ENCODE data around the gene STPG2. TPM values are rescaled to one million over a fixed set of nuclear protein-coding genes. Genes with fewer than 3 reads are reported as not detected.

Gene STPG2
- total and polyA plus RNA-seq, 2 of the 8 experiments (the other 6 are each of a cell fraction or from before 2014, with no cell fraction given): 0.03 TPM; not detected in 1

DNA sequence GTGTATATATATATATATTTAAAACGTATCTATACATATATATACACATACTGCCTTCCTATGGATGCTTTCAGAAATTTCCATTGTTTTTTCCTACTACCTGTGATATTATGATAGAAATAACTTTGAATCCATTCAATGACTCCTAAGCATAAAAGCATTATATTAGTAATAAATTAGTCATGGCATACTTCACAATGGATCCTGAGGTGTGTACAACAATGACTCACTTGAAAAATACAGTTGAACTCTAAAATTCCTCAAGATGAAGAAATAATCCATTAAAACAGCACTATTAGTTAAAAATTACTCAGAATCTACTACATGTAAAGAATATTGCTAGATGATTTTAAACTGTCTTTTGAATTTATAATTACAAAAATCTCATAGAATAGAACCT is 201.1 kb downstream of the STPG2 start:
- Histone ChIP-seq H4K20me1 (replicated peaks in 1 of 2; ENCODE audit: control insufficient read depth in 1 of 2, insufficient read depth in 2 of 2, low read length in 2 of 2) (no peaks in the 10 kb centered on the region), H3K9ac (replicated peaks in 1 of 4; ENCODE audit: extremely low read depth in 1 of 4, low read depth in 3 of 4, low read length in 3 of 4) (no peak overlapping the region), H4K5ac (ENCODE audit: insufficient read length, low read depth, low read length) (no peak overlapping the region), H3K56ac (replicated peaks; ENCODE audit: insufficient read length, low read depth, low read length) (no peak overlapping the region), H2BK15ac (ENCODE audit: low read length) (no peak overlapping the region), H3K36me3 (ENCODE audit: control insufficient read depth in 2 of 4, insufficient read depth in 4 of 4, low read length in 3 of 4) (no peaks in the 10 kb centered on the region), H3K79me2 (ENCODE audit: control insufficient read depth in 1 of 2, insufficient read depth in 2 of 2, low read length in 2 of 2) (no peaks in the 10 kb centered on the region), H2AFZ (ENCODE audit: low read length) (no peak overlapping the region), H3K18ac (ENCODE audit: extremely low read depth, low read length) (no peak overlapping the region), H2BK5ac (ENCODE audit: low read depth, low read length) (no peak overlapping the region), H4K91ac (replicated peaks; ENCODE audit: insufficient read length, low read length) (no peak overlapping the region), H3K27me3 (replicated peaks in 1 of 4; ENCODE audit: control insufficient read depth in 3 of 4, extremely low read depth in 1 of 4, insufficient read depth in 3 of 4, low read length in 3 of 4) (no peaks in the 10 kb centered on the region), H3K23ac (ENCODE audit: insufficient read length) (no peak overlapping the region), H2BK120ac (replicated peaks; ENCODE audit: low read depth, low read length) (no peak overlapping the region), H2BK12ac (ENCODE audit: low read depth, low read length) (no peak overlapping the region), H3K23me2 (ENCODE audit: low read depth, low read length) (no peaks in the 10 kb centered on the region), H3K14ac (ENCODE audit: insufficient read length) (no peak overlapping the region), H3K4me2 (ENCODE audit: insufficient read depth in 1 of 2, low read depth in 2 of 2, low read length in 2 of 2) (no peak overlapping the region), H2AK5ac (ENCODE audit: low read depth, low read length) (no peak overlapping the region), H4K8ac (ENCODE audit: extremely low read depth, insufficient read depth, low read length) (no peak overlapping the region), H3K4me3 (ENCODE audit: extremely low read depth in 1 of 4, insufficient read depth in 2 of 4, low read depth in 3 of 4, low read length in 4 of 4) (no peak overlapping the region), H3K27ac (ENCODE audit: low read depth, low read length) (no peak overlapping the region), H3K9me3 (ENCODE audit: insufficient read depth in 2 of 2, low read depth in 1 of 2, low read length in 1 of 2) (peaks cover 4 to 7% of the 10 kb centered on the region in 2 experiments; a peak in 3 of 4 replicates), H3K79me1 (ENCODE audit: low read depth, low read length) (no peaks in the 10 kb centered on the region), H3K4me1 (replicated peaks in 1 of 4; ENCODE audit: control insufficient read depth in 3 of 4, insufficient read depth in 4 of 4, low read length in 3 of 4) (no peaks in the 10 kb centered on the region), H3K4ac (replicated peaks; ENCODE audit: insufficient read length, low read depth, low read length) (no peak overlapping the region), H2BK20ac (ENCODE audit: low read length) (no peak overlapping the region)
- 78% methylated on average over 1 of the region's 1 CpG; no CpG with 5 or more reads in 1 of the 2 experiments for WGBS, 2 experiments (ENCODE audit: extremely low coverage in 1 of 2, insufficient coverage in 1 of 2, insufficient read length in 1 of 2, insufficient replicate concordance in 2 of 2, low coverage in 1 of 2, low lambda C conversion rate in 2 of 2, missing lambda C conversion rate in 1 of 2)
- ChIA-PET CTCF (ENCODE audit: partially characterized antibody) (no interaction called here), POLR2A (ENCODE audit: partially characterized antibody) (no interaction called here)
- no peak for DNase-seq (ENCODE audit: low read depth in 1 of 2, low spot score in 2 of 2)
- no peak for FAIRE-seq
- TF ChIP-seq CREB1 (IDR thresholded peaks at IDR 0.05) (no peak), ZNF274 (IDR thresholded peaks at IDR 0.05; ENCODE audit: borderline replicate concordance, extremely low read depth, low read length) (no peak), SIN3A (conservative IDR thresholded peaks at IDR 0.05 in 1 of 2, IDR thresholded peaks at IDR 0.05 in 1 of 2; ENCODE audit: low read depth in 1 of 2, low read length in 2 of 2) (no peak), POLR2A (IDR thresholded peaks at IDR 0.05; ENCODE audit: control extremely low read depth in 1 of 2, low read depth in 2 of 2, low read length in 2 of 2) (no peak), SUZ12 (IDR thresholded peaks at IDR 0.05; ENCODE audit: low read length) (no peak), SAP30 (IDR thresholded peaks at IDR 0.05; ENCODE audit: insufficient read depth, insufficient replicate concordance, low read length) (no peak), BCL11A (IDR thresholded peaks at IDR 0.05; ENCODE audit: low read depth in 2 of 2, low read length in 2 of 2) (no peak), BRCA1 (IDR thresholded peaks at IDR 0.05; ENCODE audit: low read depth, low read length) (no peak), YY1 (IDR thresholded peaks at IDR 0.05; ENCODE audit: low read depth, low read length) (no peak), CHD1 (IDR thresholded peaks at IDR 0.05; ENCODE audit: low read depth, low read length) (no peak), EZH2 (IDR thresholded peaks at IDR 0.05; ENCODE audit: low read depth, low read length, severe bottlenecking) (no peak), CTBP2 (IDR thresholded peaks at IDR 0.05; ENCODE audit: borderline replicate concordance, insufficient read depth, insufficient read length, low read length) (no peak)
- TF ChIP-seq, protein P1, sequence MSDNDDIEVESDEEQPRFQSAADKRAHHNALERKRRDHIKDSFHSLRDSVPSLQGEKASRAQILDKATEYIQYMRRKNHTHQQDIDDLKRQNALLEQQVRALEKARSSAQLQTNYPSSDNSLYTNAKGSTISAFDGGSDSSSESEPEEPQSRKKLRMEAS (IDR thresholded peaks at IDR 0.05): no peak
- TF ChIP-seq, protein P2, sequence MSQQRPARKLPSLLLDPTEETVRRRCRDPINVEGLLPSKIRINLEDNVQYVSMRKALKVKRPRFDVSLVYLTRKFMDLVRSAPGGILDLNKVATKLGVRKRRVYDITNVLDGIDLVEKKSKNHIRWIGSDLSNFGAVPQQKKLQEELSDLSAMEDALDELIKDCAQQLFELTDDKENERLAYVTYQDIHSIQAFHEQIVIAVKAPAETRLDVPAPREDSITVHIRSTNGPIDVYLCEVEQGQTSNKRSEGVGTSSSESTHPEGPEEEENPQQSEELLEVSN (IDR thresholded peaks at IDR 0.05): no peak

All from H1 (cell line).